22Rv1 (cell line): ENCODE data around the gene CACNA2D2.

Experiments used
- CTCF ChIP-seq: fragments of 450-650 bp; IDR thresholded peaks from 2 replicates; pipeline ENCODE4 v1.5.1; 2017; ENCODE audit warnings: mild to moderate bottlenecking
- ZFX ChIP-seq: fragments of 450-650 bp; IDR thresholded peaks from 2 replicates; pipeline ENCODE4 v1.6.1; 2017; ENCODE audit warnings: antibody characterized with exemption, borderline replicate concordance

GRCh38 chr3:50325497-50326181 lies 177.8 kb downstream of the CACNA2D2 start:
- TF ChIP-seq CTCF = no peak
- no peak for TF ChIP-seq ZFX
